BE2C (cell line): ENCODE results near the gene GNL2. TPM values are rescaled to one million over a fixed set of nuclear protein-coding genes. Genes with fewer than 3 reads are reported as not detected.

Experiments
- DNase-seq: peaks from one replicate; pipeline ENCODE4 v3.0.0-alpha.2; 2020
- H3K27me3 ChIP-seq: fragments of 250-450 bp; sonication (Bioruptor Pico); 2 replicates; pipeline ENCODE4 v1.5.1; 2020; ENCODE audit warnings: mild to moderate bottlenecking
- H3K36me3 ChIP-seq: fragments of 250-450 bp; sonication (Bioruptor Pico); 2 replicates; pipeline ENCODE4 v1.5.1; 2020; ENCODE audit warnings: mild to moderate bottlenecking
- H3K4me1 ChIP-seq: fragments of 250-450 bp; sonication (Bioruptor Pico); 2 replicates; pipeline ENCODE4 v1.5.1; 2020
- H3K4me3 ChIP-seq: 2 replicates; pipeline ENCODE4 v1.5.1; 2011; ENCODE audit warnings: low read depth, low read length
- H3K9me3 ChIP-seq: fragments of 250-450 bp; sonication (Bioruptor Pico); 2 replicates; pipeline ENCODE4 v1.5.1; 2020
- CTCF ChIP-seq: IDR thresholded peaks from 2 replicates; pipeline ENCODE4 v1.5.1; 2012; ENCODE audit warnings: mild to moderate bottlenecking, low read depth, low read length
- polyA plus RNA-seq: library from polyadenylated mRNA; unstranded; fragments of >200 nt; gene quantifications from one replicate; pipeline ENCODE4 v1.2.1, GENCODE V29; 2012; ENCODE audit warnings: low read depth, missing spikeins; ENCODE audit not compliant: insufficient read length, insufficient read depth

The GNL2 gene
- 44.4 TPM for polyA plus RNA-seq

- no peak for TF ChIP-seq CTCF
These were observed at the start of gene GNL2 for GRCh38 chr1:37595440-37596181. GNL2 (minus strand) TSS chr1:37595937; CDS start chr1:37595822, 115 bp downstream.

DNA sequence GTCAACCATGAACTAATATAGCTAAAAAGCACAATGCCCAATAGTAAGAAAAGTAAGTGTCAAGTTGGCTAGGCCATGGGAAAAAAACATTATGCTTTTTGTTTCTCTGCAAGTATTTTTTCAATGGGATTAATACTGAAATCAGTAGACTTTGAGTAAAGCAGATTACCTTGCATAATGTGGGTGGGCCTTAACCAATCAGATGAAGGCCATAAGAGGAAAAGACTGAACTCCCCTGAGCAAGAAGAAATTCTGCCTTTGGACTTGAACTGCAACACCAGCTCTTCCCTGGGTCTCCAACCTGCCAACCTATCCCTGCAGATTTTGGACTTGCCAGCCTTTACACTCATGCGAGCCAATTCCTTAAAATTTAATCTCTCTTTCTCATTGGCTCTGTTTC, 45.3 kb upstream of the GNL2 start:
- Histone ChIP-seq H3K9me3 (no peaks in the 10 kb centered on the region), H3K27me3 (peaks cover 2% of the 10 kb centered on the region), H3K4me3 (no peak overlapping the region), H3K36me3 (no peaks in the 10 kb centered on the region), H3K4me1 (no peaks in the 10 kb centered on the region)
- no peak for DNase-seq
- no peak for TF ChIP-seq CTCF

More at GRCh38 chr1:37595440-37596181, at the start of gene GNL2:
- Histone ChIP-seq H3K4me1 (peaks cover 8% of the 10 kb centered on the region; the same call in 1 of the 2 replicates), H3K9me3 (no peaks in the 10 kb centered on the region), H3K36me3 (peaks cover 16% of the 10 kb centered on the region), H3K27me3 (no peaks in the 10 kb centered on the region), H3K4me3 (peak within 1 kb of the TSS; percentile 95)
- peak; percentile 93 for DNase-seq

GRCh38 chr1:37636435-37636834, 40.7 kb upstream of the GNL2 start:
- TF ChIP-seq CTCF = no peak
- no peak for DNase-seq
- Histone ChIP-seq H3K4me1 (no peaks in the 10 kb centered on the region), H3K36me3 (no peaks in the 10 kb centered on the region), H3K27me3 (peaks cover 48% of the 10 kb centered on the region), H3K4me3 (no peak overlapping the region), H3K9me3 (no peaks in the 10 kb centered on the region)

DNA sequence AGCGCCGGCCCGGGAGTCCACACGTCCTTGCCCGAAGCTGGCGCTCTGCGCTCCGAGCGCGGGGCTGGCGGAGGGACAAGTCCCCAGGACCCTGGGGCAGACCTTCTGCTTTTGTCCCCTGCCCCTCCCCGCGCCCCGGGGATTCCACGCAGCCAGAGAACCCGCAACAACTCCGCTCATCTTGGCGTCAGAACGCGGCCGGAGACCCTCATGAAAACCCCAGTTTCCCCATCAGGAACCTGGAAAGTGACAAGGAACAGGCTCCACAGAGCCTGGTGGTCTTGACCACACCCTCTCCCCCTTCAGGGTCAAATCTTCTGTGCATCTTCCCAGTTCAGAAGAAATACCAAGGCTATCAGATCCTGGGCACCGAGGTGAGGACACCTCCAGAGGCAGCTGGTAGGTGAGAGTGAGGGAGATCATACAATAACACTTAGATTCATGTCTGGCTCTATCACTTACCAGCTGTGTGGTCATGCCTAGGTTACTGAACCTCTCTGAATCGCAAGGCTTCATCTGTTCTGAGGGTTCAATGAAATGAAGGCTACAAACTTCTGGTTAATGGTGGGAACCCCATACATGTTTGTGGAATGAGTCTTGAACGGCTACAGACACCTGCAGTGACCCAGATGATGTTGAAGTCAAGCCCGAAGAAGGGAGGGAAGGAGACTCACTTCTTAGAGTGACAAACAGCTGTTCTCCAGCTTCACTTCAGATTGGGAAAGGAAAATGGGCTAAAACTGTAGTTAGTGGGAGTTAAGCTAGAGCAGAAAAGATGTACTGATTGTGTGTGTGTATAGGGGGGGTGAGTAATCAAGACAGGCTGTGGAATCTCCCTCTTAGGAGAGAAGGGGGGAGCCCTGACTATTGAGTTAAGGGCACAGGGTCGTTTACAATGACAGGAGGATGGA, 39.5 kb upstream of the GNL2 start:
- Histone ChIP-seq H3K27me3 (peaks cover 48% of the 10 kb centered on the region), H3K4me3 (no peak overlapping the region), H3K9me3 (no peaks in the 10 kb centered on the region), H3K36me3 (no peaks in the 10 kb centered on the region), H3K4me1 (no peaks in the 10 kb centered on the region)
- no peak for DNase-seq
- no peak for TF ChIP-seq CTCF

- Histone ChIP-seq H3K9me3 (no peaks in the 10 kb centered on the region), H3K4me3 (no peak within 1 kb of the TSS), H3K4me1 (no peaks in the 10 kb centered on the region), H3K36me3 (no peaks in the 10 kb centered on the region), H3K27me3 (peaks cover 48% of the 10 kb centered on the region)
- TF ChIP-seq CTCF = no peak
- peak; percentile 19 for DNase-seq
These were observed 38.7 kb upstream of the GNL2 start, which contains the start of gene RSPO1 for GRCh38 chr1:37634244-37634991. RSPO1 (minus strand) TSS chr1:37634892; CDS start chr1:37629661, 5,231 bp downstream.
